Keratinocyte (primary cell): ENCODE data around the gene C1orf174.

Experiments used
- CTCF ChIP-seq, 3 experiments: IDR thresholded peaks in 1 of 3; conservative IDR thresholded peaks in 1 of 3; optimal IDR thresholded peaks in 1 of 3; 2 replicates in 2 of 3; 3 replicates in 1 of 3; pipeline versions ENCODE3 to v1.5.1; 2011; ENCODE audit warnings: low read length in 3 of 3, mild to moderate bottlenecking in 3 of 3, moderate library complexity in 2 of 3, control low read depth in 1 of 3, inconsistent platforms in 1 of 3; ENCODE audit not compliant: insufficient read depth in 2 of 3; ENCODE audit errors: extremely low read depth in 1 of 3
- EZH2 ChIP-seq: IDR thresholded peaks from one replicate; pipeline ENCODE4 v1.6.1; 2012; ENCODE audit warnings: inconsistent platforms, mild to moderate bottlenecking, low read length, moderate library complexity

GRCh38 chr1:3890389-3891328 is 9.4 kb downstream of the C1orf174 start:
- TF ChIP-seq CTCF (optimal IDR thresholded peaks at IDR 0.05 in 1 of 3, IDR thresholded peaks at IDR 0.05 in 1 of 3, conservative IDR thresholded peaks at IDR 0.05 in 1 of 3; ENCODE audit: extremely low read depth in 1 of 3, insufficient read depth in 2 of 3, low read length in 3 of 3) (no peak), EZH2 (no peak)
